Measurements from ENCODE around the gene RAB8B. TPM values are rescaled to one million over a fixed set of nuclear protein-coding genes. Genes with fewer than 3 reads are reported as not detected.

The RAB8B gene
- total and polyA plus RNA-seq, 10 of the 15 experiments (the other 5 are each of a cell fraction or from before 2014, with no cell fraction given): 17.8 to 104 (median 65.1) TPM

DNA sequence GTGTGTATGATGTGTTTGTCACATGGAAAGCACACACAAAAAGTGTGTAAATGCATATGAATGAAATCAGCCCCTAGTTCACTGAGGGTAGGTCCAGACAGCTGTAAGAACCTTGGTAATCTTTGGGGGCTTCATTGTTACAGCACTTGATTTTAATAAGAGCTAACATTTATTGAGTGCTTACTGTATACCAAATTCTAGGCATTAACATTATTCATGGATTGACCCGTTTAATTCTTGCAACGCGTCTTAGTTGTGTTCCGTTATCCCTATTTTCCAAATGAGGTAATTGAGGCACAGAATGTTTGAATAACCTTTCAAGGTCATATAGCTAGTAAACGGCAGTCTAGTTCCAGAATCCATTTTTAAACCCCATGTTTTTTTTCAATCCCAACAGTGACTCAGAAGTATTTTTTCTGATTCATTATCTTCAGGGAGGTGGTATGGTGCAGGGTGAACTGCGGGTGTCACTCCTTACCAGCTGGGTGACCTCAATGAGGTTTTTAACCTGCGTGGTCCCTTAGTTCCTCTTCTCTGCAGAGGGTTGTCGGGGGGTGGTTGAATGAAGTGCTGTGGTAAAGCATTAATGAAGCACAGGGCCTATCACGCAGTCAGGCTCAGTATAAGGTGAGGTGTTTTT lies 14.2 kb downstream of the RAB8B start (continued):
- TF ChIP-seq, protein P1, sequence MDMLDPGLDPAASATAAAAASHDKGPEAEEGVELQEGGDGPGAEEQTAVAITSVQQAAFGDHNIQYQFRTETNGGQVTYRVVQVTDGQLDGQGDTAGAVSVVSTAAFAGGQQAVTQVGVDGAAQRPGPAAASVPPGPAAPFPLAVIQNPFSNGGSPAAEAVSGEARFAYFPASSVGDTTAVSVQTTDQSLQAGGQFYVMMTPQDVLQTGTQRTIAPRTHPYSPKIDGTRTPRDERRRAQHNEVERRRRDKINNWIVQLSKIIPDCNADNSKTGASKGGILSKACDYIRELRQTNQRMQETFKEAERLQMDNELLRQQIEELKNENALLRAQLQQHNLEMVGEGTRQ (IDR thresholded peaks at IDR 0.05; ENCODE audit: borderline replicate concordance, low read depth, low read length): no peak
- TF ChIP-seq KLF5 (IDR thresholded peaks at IDR 0.05; ENCODE audit: partially characterized antibody) (no peak), BACH1 (IDR thresholded peaks at IDR 0.05; ENCODE audit: borderline replicate concordance) (peak; percentile 51; the same call in 1 of the 2 replicates), IRF4 (IDR thresholded peaks at IDR 0.05; ENCODE audit: low read depth, low read length) (no peak), POLR2AphosphoS5 (IDR thresholded peaks at IDR 0.05; ENCODE audit: low read length) (no peak), MTA2 (IDR thresholded peaks at IDR 0.05; ENCODE audit: low read depth) (peak; percentile 76), WRNIP1 (IDR thresholded peaks at IDR 0.05; ENCODE audit: borderline replicate concordance, low read depth, low read length) (no peak), SP1 (IDR thresholded peaks at IDR 0.05; ENCODE audit: low read depth, low read length) (no peak), MTA3 (IDR thresholded peaks at IDR 0.05; ENCODE audit: borderline replicate concordance, low read length) (no peak), YY1 (IDR thresholded peaks at IDR 0.05; ENCODE audit: low read depth, low read length) (no peak), CHD1 (IDR thresholded peaks at IDR 0.05; ENCODE audit: low read depth, low read length) (no peak), YBX1 (IDR thresholded peaks at IDR 0.05) (no peak), SMARCA5 (IDR thresholded peaks at IDR 0.05) (peak; percentile 16; the same call in 1 of the 2 replicates), SIN3A (IDR thresholded peaks at IDR 0.05; ENCODE audit: low read depth, low read length) (no peak), RAD21 (IDR thresholded peaks at IDR 0.05; ENCODE audit: insufficient read depth, low read depth, low read length) (peak; percentile 53; the same call in 1 of the 2 replicates), ZNF274 (IDR thresholded peaks at IDR 0.05; ENCODE audit: insufficient read depth, insufficient read length) (no peak), KAT2A (conservative IDR thresholded peaks at IDR 0.05; ENCODE audit: control insufficient read depth, low read depth, low read length) (no peak), JUND (IDR thresholded peaks at IDR 0.05; ENCODE audit: low read depth, low read length) (no peak)
- TF ChIP-seq, protein P2, sequence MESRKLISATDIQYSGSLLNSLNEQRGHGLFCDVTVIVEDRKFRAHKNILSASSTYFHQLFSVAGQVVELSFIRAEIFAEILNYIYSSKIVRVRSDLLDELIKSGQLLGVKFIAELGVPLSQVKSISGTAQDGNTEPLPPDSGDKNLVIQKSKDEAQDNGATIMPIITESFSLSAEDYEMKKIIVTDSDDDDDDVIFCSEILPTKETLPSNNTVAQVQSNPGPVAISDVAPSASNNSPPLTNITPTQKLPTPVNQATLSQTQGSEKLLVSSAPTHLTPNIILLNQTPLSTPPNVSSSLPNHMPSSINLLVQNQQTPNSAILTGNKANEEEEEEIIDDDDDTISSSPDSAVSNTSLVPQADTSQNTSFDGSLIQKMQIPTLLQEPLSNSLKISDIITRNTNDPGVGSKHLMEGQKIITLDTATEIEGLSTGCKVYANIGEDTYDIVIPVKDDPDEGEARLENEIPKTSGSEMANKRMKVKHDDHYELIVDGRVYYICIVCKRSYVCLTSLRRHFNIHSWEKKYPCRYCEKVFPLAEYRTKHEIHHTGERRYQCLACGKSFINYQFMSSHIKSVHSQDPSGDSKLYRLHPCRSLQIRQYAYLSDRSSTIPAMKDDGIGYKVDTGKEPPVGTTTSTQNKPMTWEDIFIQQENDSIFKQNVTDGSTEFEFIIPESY (IDR thresholded peaks at IDR 0.05): no peak
- TF ChIP-seq, protein P3, sequence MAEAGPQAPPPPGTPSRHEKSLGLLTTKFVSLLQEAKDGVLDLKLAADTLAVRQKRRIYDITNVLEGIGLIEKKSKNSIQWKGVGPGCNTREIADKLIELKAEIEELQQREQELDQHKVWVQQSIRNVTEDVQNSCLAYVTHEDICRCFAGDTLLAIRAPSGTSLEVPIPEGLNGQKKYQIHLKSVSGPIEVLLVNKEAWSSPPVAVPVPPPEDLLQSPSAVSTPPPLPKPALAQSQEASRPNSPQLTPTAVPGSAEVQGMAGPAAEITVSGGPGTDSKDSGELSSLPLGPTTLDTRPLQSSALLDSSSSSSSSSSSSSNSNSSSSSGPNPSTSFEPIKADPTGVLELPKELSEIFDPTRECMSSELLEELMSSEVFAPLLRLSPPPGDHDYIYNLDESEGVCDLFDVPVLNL (IDR thresholded peaks at IDR 0.05; ENCODE audit: low read depth, low read length): no peak
- TF ChIP-seq, protein P4, sequence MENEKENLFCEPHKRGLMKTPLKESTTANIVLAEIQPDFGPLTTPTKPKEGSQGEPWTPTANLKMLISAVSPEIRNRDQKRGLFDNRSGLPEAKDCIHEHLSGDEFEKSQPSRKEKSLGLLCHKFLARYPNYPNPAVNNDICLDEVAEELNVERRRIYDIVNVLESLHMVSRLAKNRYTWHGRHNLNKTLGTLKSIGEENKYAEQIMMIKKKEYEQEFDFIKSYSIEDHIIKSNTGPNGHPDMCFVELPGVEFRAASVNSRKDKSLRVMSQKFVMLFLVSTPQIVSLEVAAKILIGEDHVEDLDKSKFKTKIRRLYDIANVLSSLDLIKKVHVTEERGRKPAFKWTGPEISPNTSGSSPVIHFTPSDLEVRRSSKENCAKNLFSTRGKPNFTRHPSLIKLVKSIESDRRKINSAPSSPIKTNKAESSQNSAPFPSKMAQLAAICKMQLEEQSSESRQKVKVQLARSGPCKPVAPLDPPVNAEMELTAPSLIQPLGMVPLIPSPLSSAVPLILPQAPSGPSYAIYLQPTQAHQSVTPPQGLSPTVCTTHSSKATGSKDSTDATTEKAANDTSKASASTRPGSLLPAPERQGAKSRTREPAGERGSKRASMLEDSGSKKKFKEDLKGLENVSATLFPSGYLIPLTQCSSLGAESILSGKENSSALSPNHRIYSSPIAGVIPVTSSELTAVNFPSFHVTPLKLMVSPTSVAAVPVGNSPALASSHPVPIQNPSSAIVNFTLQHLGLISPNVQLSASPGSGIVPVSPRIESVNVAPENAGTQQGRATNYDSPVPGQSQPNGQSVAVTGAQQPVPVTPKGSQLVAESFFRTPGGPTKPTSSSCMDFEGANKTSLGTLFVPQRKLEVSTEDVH (IDR thresholded peaks at IDR 0.05; ENCODE audit: low read depth, partially characterized antibody): no peak
- TF ChIP-seq, protein P5, sequence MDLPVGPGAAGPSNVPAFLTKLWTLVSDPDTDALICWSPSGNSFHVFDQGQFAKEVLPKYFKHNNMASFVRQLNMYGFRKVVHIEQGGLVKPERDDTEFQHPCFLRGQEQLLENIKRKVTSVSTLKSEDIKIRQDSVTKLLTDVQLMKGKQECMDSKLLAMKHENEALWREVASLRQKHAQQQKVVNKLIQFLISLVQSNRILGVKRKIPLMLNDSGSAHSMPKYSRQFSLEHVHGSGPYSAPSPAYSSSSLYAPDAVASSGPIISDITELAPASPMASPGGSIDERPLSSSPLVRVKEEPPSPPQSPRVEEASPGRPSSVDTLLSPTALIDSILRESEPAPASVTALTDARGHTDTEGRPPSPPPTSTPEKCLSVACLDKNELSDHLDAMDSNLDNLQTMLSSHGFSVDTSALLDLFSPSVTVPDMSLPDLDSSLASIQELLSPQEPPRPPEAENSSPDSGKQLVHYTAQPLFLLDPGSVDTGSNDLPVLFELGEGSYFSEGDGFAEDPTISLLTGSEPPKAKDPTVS (IDR thresholded peaks at IDR 0.05; ENCODE audit: low read depth, low read length): no peak

Data from GM12878 (cell line).